ENCODE measurements around the gene TRAF2.
A peak's percentile ranks its signal among the peaks of the same experiment; 100 is the strongest.

Gene TRAF2

DNA sequence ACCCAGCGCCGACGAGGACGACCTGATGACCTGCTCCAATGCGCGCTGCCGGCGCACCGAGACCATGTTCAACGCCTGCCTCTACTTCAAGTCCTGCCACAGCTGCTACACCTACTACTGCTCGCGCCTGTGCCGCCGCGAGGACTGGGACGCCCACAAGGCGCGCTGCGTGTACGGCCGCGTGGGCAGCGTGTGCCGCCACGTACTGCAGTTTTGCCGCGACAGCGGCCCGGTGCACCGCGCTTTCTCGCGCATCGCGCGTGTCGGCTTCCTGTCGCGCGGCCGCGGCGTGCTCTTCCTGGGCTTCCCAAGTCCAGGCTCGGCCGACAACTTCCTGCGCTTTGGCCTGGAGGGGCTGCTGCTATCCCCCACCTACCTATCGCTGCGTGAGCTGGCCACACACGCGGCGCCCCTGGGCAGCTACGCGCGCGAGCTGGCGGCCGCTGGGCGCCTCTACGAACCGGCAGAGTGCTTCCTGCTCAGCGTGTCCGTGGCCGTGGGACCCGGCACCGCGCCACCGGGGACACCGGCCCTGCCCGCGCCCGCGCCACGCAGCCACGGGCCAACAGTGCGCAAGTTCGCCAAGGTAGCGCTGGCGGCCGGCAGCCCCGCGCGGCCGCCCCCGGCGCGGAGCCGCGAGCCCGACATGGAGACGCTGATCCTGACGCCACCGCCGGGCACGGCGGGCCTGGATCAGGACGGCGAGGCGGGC lies 39.8 kb upstream of the TRAF2 start:
- FAIRE-seq (no peak), DNase-seq (ENCODE audit: extremely low spot score, insufficient read length, low read depth) (no peak)

DNA sequence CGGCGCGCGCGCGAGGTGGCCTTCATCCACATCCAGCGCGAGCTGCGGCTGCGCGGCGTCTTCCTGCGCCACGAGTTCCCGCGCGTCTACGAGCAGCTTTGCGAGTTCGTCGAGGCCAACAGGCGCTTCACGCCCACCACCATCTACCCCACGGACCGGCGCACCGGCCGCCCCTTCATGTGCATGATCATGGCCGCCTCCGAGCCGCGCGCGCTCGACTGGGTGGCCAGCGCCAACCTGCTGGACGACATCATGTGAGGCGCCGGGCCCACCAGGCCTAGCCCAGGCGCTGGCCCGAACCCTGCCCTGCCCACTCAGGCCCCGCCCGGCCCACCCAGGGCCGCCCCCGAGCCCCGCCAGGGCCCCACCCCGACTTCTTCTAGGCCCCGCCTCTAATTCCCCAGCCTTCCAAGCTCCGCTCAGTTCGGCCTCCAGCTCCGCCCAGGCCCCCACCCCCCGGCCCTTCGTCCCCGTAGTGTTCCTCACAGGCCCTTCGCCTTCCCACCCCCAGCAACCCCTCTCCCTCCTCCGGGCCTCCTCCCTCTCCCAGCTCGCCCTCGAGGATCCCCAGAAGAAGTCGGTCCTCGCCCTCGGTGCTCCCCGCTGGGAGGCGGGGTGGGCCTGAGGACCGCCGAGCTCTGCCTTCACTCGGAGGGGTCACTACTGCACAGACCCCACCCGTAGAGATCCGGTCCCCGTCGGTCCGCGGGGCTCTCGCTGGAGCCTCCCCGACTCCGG lies 39.1 kb upstream of the TRAF2 start:
- no peak for DNase-seq (ENCODE audit: extremely low spot score, insufficient read length, low read depth)
- FAIRE-seq = no peak

DNA sequence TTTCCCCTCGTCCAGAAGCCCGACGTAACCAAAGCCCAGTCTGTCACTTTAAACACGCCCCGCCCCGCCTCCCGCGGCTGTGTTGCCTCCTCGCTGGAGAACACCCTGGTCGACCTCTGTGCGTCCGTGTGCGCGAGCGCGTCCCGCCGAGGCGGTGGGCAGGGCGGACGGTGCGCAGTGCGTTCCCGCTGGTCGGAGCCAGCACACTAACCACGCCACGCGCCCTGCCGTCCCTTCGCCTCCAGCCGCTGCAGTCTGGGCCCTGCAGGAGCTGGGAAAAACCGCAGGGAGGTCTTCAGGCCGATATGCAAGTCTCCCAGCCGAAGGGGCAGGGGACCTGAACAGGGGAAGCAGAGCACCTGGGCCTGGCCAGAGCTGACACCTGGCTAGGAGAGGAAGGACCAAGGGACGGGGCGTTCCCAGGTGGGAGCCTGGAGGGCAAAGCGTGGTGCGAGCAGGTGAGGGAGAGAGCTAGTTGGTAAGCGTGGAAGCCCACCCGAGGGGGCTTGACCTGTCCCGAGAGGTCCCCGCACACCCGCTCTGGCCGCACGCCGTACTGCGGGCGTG lies 38.4 kb upstream of the TRAF2 start:
- DNase-seq (ENCODE audit: extremely low spot score, insufficient read length, low read depth) = peak; percentile 38
- FAIRE-seq = peak; percentile 79

DNA sequence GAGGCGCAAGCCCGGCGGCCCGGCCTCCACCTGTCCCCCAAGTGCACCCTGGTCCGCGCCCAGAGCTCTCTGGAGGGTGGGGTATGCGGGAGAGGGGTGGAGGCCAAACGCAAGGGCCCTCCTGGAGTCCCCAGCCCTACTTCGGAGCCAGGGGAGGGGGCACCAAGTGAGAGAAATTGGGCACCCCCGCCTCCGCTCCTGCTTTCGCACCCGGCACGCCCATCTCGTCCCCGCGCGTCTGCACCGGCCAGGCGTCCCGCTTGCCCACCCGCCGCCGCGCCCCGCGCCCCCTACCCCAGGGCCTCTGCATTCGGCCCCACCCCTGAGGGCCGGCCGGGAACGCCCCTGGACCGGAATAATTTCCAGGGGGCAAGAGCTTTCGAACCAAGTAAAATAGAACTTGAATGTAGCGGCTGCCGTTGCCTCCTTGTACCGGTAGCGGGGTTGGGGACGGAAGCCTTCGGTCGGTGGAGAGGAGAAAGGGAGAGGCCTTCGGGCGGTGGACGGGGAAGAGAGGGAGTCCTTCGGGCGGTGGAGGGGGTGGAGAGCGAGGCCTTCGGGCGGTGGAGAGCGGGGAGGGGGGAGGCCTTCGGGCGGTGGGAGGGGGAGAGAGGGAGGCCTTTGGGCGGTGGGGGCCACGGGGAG lies 37.8 kb upstream of the TRAF2 start:
- FAIRE-seq (no peak), DNase-seq (ENCODE audit: extremely low spot score, insufficient read length, low read depth) (no peak)

DNA sequence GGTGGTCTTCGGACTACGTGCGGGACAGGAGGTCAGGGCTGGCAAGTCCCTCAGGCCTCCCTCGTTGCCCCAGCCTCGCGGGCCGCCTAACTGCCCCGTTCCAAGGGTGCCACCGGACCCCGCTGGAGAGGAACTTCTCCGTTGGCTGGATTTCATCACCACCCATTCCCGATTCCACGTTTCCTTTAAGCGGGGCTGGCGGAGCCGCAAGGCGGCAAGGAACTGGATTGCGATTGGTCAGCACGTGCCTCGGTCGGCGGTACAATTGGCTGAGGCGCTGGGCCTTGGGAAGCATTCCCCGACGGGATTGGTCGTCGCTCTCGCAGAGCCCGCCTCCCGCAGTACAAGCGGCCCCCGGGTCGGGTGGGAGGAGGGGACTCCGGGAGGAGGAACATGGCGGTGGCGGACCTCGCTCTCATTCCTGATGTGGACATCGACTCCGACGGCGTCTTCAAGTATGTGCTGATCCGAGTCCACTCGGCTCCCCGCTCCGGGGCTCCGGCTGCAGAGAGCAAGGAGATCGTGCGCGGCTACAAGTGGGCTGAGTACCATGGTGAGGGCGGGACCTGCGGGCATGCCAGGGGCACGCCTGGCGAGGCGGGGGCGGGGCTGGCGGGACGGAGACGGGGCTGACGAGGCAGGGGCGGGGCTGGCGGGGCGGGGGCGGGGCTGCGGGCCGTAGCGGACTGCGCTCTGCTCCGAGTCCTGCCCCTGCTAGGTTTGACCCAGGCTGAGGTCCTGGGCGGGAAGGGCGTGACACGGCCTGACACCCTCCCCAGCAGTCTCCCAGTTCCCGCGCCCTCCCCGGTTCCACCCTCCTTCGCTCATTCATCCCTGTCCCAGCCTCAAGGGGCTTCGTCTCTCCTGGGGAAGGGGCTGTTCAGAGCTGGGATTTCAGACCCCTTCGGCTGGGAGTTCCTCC lies 37.0 kb upstream of the TRAF2 start, which contains the start of gene PHPT1:
Gene PHPT1 (plus strand): TSS at position 372 of the 922 bp plus-strand sequence. CDS start 22 bp downstream, at position 394.
- FAIRE-seq = peak; percentile 100
- DNase-seq (ENCODE audit: extremely low spot score, insufficient read length, low read depth) = peak; percentile 99

DNA sequence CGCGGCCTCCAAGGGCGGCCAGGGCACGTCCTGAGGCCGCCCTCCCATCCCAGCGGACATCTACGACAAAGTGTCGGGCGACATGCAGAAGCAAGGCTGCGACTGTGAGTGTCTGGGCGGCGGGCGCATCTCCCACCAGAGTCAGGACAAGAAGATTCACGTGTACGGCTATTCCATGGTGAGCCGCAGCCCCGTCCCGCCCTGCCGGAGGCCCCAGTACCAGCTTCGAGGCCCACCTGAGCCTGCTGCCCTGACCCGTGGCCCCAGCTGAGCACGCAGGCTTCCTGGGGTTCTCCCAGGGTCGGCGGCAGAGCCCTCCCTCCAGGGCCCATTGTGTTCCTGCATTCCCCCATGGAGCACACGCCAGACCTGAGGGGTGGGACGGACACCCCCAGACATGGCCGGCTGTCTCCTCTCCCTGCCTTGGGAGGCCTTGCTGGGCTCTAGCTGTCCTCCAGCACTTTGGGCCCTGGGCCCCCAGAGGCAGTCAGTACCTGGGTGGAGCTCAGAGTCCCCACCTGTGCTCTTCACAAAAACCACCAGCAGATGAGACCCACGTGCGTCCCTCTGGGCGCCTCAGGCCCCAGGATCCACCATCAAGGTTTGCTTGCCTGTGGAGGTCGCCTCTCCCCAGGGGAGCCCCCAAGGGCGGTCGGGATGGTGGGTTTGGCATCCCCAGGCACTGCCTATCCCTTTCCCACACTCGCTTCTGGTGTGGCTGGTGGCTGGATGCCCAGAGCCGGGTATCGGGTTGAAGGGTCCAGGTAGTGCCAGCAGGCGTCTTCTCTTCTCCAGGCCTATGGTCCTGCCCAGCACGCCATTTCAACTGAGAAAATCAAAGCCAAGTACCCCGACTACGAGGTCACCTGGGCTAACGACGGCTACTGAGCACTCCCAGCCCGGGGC lies 36.1 kb upstream of the TRAF2 start:
- DNase-seq (ENCODE audit: extremely low spot score, insufficient read length, low read depth) (no peak), FAIRE-seq (no peak)

DNA sequence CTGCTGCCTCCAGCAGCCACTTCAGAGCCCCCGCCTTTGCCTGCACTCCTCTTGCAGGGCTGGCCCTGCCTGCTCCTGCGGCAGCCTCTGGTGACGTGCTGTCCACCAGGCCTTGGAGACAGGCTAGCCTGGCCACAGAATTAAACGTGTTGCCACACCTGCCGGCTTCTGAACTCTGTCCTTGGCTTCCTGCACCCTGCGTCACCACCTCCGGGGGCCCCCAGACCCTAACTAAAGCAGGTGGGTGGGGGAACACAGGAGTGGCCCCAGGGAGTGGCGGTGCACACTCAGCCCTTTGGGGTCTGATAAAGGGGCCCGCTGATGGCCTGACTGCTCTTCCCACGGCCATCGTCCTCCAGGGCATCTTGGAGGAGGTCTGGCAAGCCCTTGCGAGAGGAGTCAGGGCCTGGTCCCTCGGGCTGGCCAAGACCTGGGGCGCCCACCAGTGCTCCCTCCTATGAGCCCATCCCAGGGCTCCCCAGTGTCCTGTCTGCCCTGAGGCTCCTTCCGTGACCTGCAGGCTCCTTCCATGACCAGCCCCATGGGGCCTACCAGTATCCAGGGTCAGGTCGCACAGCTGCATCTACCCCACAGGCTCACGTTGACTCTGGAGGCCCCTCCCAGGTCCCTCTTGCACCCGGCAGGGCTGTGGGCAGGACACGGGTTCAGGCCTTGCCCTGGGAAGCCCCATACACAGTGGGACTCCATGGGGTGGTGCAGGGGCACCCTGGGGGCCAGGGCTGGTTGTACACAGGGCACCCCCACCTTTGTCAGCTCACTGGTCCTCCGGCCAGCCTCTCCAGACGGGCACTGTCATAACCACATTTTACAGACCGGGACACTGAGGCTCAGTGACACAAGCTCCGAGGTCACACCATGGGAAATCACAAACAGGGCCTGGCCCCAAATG lies 35.2 kb upstream of the TRAF2 start:
- FAIRE-seq (no peak), DNase-seq (ENCODE audit: extremely low spot score, insufficient read length, low read depth) (no peak)

DNA sequence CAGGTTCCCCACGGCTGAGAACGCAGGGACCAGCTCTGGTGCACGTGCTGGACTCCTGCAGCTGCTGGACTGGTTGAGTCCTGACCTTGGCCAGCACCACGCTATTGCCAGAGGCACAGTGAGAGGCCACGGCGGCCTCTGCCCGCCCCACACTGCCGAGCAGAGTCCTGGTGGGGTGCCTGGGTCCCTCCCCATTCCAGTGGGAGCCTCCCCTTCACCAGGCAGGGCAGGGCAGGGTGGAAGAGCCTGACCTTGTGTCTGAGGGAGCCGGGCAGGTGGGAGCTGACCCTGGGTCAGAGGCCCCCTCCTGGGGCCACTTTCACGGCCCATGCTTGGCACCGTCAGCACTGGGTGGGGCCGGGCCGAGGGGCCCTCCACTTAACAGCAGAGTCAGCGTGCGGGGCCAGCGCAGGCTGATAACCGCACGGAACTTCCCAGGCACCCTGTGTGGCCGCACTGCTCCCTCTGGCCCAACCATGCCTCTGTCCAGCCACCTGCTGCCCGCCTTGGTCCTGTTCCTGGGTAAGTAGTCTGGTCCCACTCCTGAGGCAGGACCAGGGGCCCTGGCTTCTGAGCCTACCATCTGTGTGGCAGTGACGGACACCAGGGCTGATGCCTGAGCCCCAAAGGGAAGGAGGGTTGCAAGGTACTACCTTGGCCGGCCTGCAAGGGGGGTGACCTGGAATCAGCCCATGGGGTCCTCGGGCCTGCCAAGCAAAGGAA lies 34.2 kb upstream of the TRAF2 start, which contains the start of gene MAMDC4:
Gene MAMDC4 (plus strand): TSS at position 406 of the 723 bp plus-strand sequence. CDS start 71 bp downstream, at position 477.
- no peak for DNase-seq (ENCODE audit: extremely low spot score, insufficient read length, low read depth)

DNA sequence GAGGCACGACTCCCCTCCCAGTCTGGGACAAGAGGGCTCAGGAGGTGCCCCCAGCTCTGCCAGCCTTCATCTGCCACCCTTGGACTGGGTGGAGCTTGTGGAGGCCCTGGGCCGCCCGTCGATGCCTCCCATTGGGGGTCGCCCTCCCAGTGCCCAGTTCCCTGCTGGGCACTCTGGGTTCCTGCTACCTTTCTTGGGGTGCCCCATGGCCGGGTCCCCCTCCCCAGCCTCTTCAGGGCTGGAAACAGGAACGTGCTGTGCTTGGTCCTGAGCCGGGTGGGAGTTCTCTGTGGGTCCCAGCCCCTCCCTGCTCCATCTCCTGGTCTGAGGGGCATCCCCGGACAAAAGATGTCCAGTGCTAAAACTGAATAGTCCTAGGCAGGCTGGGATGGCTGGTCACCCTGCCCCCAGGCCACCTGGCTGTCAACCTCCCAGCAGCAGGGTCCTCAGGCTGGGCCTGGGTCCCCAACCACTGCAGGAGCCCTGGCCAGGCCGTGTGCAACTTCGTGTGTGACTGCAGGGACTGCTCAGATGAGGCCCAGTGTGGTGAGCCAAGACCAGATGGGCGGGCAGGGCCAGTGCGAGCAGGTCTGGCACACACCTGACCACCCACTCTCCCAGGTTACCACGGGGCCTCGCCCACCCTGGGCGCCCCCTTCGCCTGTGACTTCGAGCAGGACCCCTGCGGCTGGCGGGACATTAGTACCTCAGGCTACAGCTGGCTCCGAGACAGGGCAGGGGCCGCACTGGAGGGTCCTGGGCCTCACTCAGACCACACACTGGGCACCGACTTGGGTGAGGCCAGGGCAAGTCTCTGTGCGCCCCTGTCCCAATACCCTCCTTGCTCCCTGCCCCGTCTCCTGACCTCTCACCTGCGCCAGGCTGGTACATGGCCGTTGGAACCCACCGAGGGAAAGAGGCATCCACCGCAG lies 33.4 kb upstream of the TRAF2 start:
- FAIRE-seq (no peak), DNase-seq (ENCODE audit: extremely low spot score, insufficient read length, low read depth) (no peak)

More for the DNA sequence above, 34.2 kb upstream of the TRAF2 start, which contains the start of gene MAMDC4:
- no peak for FAIRE-seq

DNA sequence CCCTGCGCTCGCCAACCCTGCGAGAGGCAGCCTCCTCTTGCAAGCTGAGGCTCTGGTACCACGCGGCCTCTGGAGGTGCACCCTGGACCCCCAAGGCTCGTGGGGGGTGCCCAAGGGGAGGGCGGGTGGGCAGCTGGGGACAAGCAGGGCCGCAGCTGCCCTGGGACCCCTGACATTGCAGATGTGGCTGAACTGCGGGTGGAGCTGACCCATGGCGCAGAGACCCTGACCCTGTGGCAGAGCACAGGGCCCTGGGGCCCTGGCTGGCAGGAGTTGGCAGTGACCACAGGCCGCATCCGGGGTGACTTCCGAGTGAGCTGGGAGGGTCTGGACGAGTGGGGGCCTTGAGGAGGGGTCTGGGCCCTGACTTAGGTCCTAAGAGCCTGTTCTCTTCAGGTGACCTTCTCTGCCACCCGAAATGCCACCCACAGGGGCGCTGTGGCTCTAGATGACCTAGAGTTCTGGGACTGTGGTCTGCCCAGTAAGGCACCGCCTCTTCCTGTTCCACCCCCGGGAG lies 32.7 kb upstream of the TRAF2 start:
- no peak for DNase-seq (ENCODE audit: extremely low spot score, insufficient read length, low read depth)

DNA sequence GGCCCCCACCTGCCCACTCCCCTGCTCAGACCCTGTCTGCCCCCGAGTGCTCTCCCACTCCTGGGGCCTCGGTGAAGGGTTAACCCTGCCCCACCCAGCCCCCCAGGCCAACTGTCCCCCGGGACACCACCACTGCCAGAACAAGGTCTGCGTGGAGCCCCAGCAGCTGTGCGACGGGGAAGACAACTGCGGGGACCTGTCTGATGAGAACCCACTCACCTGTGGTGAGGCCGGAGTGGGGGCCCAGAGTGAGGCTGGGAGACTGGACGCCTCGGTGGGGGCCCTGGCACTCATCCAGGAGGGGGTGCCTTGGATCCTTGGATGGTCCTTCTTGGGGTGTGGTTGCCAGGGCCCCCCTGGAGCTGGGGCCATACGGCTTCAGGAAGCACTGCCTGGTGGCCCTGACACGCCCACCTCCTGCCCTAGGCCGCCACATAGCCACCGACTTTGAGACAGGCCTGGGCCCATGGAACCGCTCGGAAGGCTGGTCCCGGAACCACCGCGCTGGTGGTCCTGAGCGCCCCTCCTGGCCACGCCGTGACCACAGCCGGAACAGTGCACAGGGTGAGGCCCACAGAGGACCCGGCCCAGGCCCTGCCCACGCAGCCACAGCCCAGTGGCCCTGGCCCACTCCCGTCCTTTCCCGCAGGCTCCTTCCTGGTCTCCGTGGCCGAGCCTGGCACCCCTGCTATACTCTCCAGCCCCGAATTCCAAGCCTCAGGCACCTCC lies 32.0 kb upstream of the TRAF2 start:
- FAIRE-seq = no peak
- no peak for DNase-seq (ENCODE audit: extremely low spot score, insufficient read length, low read depth)

More for the DNA sequence above, 32.7 kb upstream of the TRAF2 start:
- peak; percentile 15 for FAIRE-seq

DNA sequence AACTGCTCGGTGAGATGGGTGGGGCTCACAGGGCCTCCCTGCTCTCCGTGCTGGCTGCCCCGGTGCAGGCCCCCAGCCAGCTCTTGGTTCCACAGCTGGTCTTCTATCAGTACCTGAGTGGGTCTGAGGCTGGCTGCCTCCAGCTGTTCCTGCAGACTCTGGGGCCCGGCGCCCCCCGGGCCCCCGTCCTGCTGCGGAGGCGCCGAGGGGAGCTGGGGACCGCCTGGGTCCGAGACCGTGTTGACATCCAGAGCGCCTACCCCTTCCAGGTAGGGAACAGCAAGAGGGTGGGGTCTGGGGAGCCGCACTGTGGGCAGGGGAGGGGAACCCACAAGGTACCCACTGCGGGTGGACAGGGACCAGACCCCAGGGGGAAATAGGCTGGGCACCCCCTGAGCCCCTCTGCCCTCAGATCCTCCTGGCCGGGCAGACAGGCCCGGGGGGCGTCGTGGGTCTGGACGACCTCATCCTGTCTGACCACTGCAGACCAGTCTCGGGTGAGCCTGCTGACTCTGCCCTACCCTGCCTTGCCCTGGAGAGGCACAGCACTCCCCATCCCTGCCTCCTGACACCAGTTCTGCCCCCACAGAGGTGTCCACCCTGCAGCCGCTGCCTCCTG lies 31.4 kb upstream of the TRAF2 start:
- FAIRE-seq (no peak), DNase-seq (ENCODE audit: extremely low spot score, insufficient read length, low read depth) (no peak)

DNA sequence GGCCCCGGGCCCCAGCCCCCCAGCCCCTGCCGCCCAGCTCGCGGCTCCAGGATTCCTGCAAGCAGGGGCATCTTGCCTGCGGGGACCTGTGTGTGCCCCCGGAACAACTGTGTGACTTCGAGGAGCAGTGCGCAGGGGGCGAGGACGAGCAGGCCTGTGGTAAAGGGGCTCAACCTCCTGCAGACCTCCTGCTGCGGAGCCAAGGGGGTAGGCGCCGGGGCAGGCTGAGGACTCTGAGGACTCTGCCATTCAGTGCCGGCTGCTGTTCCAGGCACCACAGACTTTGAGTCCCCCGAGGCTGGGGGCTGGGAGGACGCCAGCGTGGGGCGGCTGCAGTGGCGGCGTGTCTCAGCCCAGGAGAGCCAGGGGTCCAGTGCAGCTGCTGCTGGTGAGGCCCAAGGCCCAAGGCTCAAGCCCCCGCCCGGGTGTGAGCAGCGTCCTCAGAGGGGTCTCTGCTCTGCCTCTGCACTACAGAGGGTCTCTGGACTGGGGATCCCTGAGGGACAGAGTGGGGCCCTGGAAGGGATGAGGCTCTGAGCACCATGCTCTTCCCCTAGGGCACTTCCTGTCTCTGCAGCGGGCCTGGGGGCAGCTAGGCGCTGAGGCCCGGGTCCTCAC lies 30.7 kb upstream of the TRAF2 start:
- FAIRE-seq (no peak), DNase-seq (ENCODE audit: extremely low spot score, insufficient read length, low read depth) (no peak)

DNA sequence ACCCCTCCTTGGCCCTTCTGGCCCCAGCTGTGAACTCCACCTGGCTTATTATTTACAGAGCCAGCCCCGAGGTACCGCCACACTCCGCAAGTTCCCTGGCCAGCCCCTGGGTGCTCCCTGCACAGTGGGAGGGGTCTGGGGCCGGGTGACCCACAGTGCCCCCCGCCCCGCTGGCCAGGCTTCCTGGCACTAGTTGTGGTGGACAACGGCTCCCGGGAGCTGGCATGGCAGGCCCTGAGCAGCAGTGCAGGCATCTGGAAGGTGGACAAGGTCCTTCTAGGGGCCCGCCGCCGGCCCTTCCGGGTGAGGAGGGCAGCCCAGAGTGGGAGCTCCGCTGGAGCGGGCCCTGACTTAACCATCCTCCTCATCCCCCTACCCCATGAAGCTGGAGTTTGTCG lies 30.2 kb upstream of the TRAF2 start:
- no peak for FAIRE-seq
- DNase-seq (ENCODE audit: extremely low spot score, insufficient read length, low read depth) = no peak

Data from GM18507 (cell line).